Measurements from ENCODE around the gene CCNT2. TPM values are rescaled to one million over a fixed set of nuclear protein-coding genes. Genes with fewer than 3 reads are reported as not detected.

CCNT2 gene
- total and polyA plus RNA-seq, 4 donors, result 6.0 to 33.0 (median 14.9) TPM

GRCh38 chr2:135005753-135006152, 87.1 kb downstream of the CCNT2 start:
- WGBS, result 66% methylated on average over 3 of the region's 3 CpGs

More at GRCh38 chr2:135005753-135006152, 87.1 kb downstream of the CCNT2 start:
- peaks cover 0 to 6% (median 0%) of the 10 kb centered on the region in 4 donors for H3K4me1 ChIP-seq (ENCODE audit: control insufficient read depth in 4 of 4, insufficient read depth in 4 of 4, low read length in 3 of 4)
- no peaks in the 10 kb centered on the region for H3K36me3 ChIP-seq (ENCODE audit: control insufficient read depth in 4 of 4, insufficient read depth in 3 of 4, low read depth in 1 of 4, low read length in 3 of 4)
- no peak overlapping the region for H3K9ac ChIP-seq (ENCODE audit: low read depth in 1 of 2, low read length in 2 of 2)
- H3K27me3 ChIP-seq (ENCODE audit: control insufficient read depth in 4 of 4, insufficient read depth in 4 of 4, low read length in 3 of 4), result peaks cover 0 to 3% (median 0%) of the 10 kb centered on the region in 4 donors
- H3K4me3 ChIP-seq (ENCODE audit: low read depth in 1 of 3, low read length in 3 of 3), result no peak overlapping the region
- TF ChIP-seq JUND (IDR thresholded peaks at IDR 0.05) (no peak), SP1 (IDR thresholded peaks at IDR 0.05) (no peak), FOXA2 (IDR thresholded peaks at IDR 0.05) (no peak), EGR1 (IDR thresholded peaks at IDR 0.05; ENCODE audit: low read depth in 2 of 2) (no peak), HNF4A (conservative IDR thresholded peaks at IDR 0.05) (no peak), HNF4G (IDR thresholded peaks at IDR 0.05) (no peak), YY1 (IDR thresholded peaks at IDR 0.05) (no peak), CTCF (IDR thresholded peaks at IDR 0.05; ENCODE audit: low read depth, low read length, missing input control) (no peak), ATF3 (IDR thresholded peaks at IDR 0.05) (no peak), NR2F2 (IDR thresholded peaks at IDR 0.05) (no peak), RXRA (IDR thresholded peaks at IDR 0.05) (no peak), MAX (IDR thresholded peaks at IDR 0.05) (no peak), RAD21 (IDR thresholded peaks at IDR 0.05) (no peak), FOXA1 (IDR thresholded peaks at IDR 0.05) (no peak), REST (IDR thresholded peaks at IDR 0.05) (no peak), GABPA (IDR thresholded peaks at IDR 0.05 in 1 of 2, conservative IDR thresholded peaks at IDR 0.05 in 1 of 2) (no peak), TAF1 (conservative IDR thresholded peaks at IDR 0.05) (no peak), ZBTB33 (IDR thresholded peaks at IDR 0.05) (no peak)
- no peak for DNase-seq (ENCODE audit: low spot score)
- H3K27ac ChIP-seq (ENCODE audit: low read depth in 1 of 2, low read length in 2 of 2), result no peak overlapping the region
- no peaks in the 10 kb centered on the region for H3K9me3 ChIP-seq (ENCODE audit: control insufficient read depth in 4 of 4, low read length in 3 of 4)

Other genes with a start within 250 kb of the CCNT2 start
- under 1 TPM; 0.17 to 0.33 TPM for gene TMEM163, start 199.8 kb upstream of the CCNT2 start, total RNA-seq
- gene TMEM163, start 199.8 kb upstream of the CCNT2 start, polyA plus RNA-seq, result under 1 TPM; 0.08 to 0.48 TPM
- gene ACMSD, start 80.2 kb upstream of the CCNT2 start, total RNA-seq, result 10 to 100 TPM; 11.9 to 91.4 TPM
- gene ACMSD, start 80.2 kb upstream of the CCNT2 start, polyA plus RNA-seq, result 10 to 100 TPM; 69.9 to 81.7 TPM
- gene MAP3K19, start 128.6 kb downstream of the CCNT2 start, total RNA-seq, result not detected
- not detected for gene MAP3K19, start 128.6 kb downstream of the CCNT2 start, polyA plus RNA-seq
- gene RAB3GAP1, start 133.5 kb downstream of the CCNT2 start, total RNA-seq, result 10 to 100 TPM; 19.3 to 30.0 TPM
- gene RAB3GAP1, start 133.5 kb downstream of the CCNT2 start, polyA plus RNA-seq, result 10 to 100 TPM in 1 of 2 donors, 1 to 10 TPM in 1; 8.8 to 10.8 TPM

Data from liver (tissue), 9 donors.